Measurements from ENCODE around the gene SPI1.
A peak's percentile ranks its signal among the peaks of the same experiment; 100 is the strongest.

SPI1 gene

DNA sequence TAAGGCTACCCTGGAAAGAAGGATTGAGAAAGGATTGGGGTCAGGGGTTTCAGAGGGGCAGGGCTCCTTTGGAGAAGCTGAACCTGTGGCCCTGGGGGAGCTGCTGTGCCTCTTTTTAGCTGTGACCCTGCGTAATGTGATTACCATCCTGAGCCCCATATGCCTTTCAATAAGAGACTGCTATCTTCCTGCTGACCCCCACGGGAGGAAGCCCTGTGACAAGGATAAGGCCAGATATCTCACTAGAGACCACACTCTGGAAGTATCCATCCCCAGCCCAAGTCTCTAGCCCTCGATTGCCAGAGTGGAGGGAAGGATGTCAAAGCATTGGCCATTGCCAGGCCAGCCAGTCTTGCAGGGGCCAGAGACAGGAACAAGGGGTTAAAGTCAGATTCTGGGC is 25.2 kb upstream of the SPI1 start:
- peaks cover 22 to 61% (median 54%) of the 10 kb centered on the region in 4 experiments for H3K4me1 ChIP-seq (ENCODE audit: control extremely low read depth in 1 of 4, control insufficient read depth in 4 of 4, insufficient read depth in 4 of 4, low read length in 3 of 4)
- POLR2A ChIA-PET: interaction anchor here (1.1 to 1.5 kb wide), 3 partner anchors 10 to 27 kb away, joined by 3 to 4 read pairs (median 3); no protein-coding TSS in a partner anchor
- H3K27ac ChIP-seq (ENCODE audit: insufficient read depth in 1 of 2, low read depth in 1 of 2, low read length in 2 of 2, poor library complexity in 1 of 2, severe bottlenecking in 2 of 2): no peak overlapping the region
- CTCF ChIA-PET: interaction anchor here (0.9 to 14.8 kb wide), 6 partner anchors 10 to 43 kb away, joined by 3 to 217 read pairs (median 35); partner anchors contain the start of gene SPI1
- H3K9me3 ChIP-seq (ENCODE audit: control extremely low read depth in 1 of 5, control insufficient read depth in 4 of 5, insufficient read depth in 2 of 5, low read depth in 1 of 5, low read length in 4 of 5): no peaks in the 10 kb centered on the region
- DNase-seq: no peak
- H3K27me3 ChIP-seq (replicated peaks in 2 of 5; ENCODE audit: control insufficient read depth in 4 of 5, insufficient read depth in 5 of 5, low read length in 4 of 5): no peaks in the 10 kb centered on the region
- 55% methylated on average over 3 of the region's 3 CpGs for WGBS (ENCODE audit: insufficient coverage)
- H3K36me3 ChIP-seq (ENCODE audit: control insufficient read depth in 4 of 4, insufficient read depth in 4 of 4, low read length in 3 of 4): no peaks in the 10 kb centered on the region
- H3K4me3 ChIP-seq (ENCODE audit: control insufficient read depth in 1 of 7, extremely low read depth in 1 of 7, insufficient read depth in 4 of 7, low read depth in 2 of 7, low read length in 6 of 7): no peak overlapping the region

DNA sequence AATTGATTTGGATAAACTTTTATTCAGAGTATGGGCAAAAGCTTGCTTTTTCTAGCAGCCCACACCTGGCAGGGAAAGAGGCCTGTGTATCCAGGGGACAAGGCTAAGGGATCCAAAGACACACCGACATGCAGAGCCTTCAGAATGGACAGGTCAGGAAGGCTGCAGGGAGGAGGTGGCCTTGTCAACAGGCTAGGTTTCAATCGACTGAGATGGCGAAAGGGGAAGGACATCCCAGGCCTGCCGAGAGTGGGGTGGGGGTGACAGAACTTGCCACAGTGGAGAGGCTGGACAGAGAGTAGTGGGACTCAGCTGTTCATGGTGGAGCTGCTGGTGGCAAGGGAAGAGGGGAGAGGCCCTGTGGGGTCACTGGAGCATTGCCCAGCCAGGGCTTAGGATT is 24.8 kb upstream of the SPI1 start:
- ChIA-PET POLR2A (interaction anchor here (1.1 to 1.5 kb wide), 3 partner anchors 10 to 26 kb away, joined by 3 to 4 read pairs (median 3); no protein-coding TSS in a partner anchor), CTCF (interaction anchor here (0.9 to 14.8 kb wide), 7 partner anchors 9 to 43 kb away, joined by 3 to 217 read pairs (median 12); partner anchors contain the start of gene SPI1)
- 74% methylated on average over 3 of the region's 4 CpGs for WGBS (ENCODE audit: insufficient coverage)
- no peak for DNase-seq
- Histone ChIP-seq H3K4me3 (ENCODE audit: control insufficient read depth in 1 of 7, extremely low read depth in 1 of 7, insufficient read depth in 4 of 7, low read depth in 2 of 7, low read length in 6 of 7) (no peak overlapping the region), H3K9me3 (ENCODE audit: control extremely low read depth in 1 of 5, control insufficient read depth in 4 of 5, insufficient read depth in 2 of 5, low read depth in 1 of 5, low read length in 4 of 5) (no peaks in the 10 kb centered on the region), H3K27ac (ENCODE audit: insufficient read depth in 1 of 2, low read depth in 1 of 2, low read length in 2 of 2, poor library complexity in 1 of 2, severe bottlenecking in 2 of 2) (no peak overlapping the region), H3K4me1 (ENCODE audit: control extremely low read depth in 1 of 4, control insufficient read depth in 4 of 4, insufficient read depth in 4 of 4, low read length in 3 of 4) (peaks cover 25 to 65% (median 58%) of the 10 kb centered on the region in 4 experiments), H3K27me3 (replicated peaks in 2 of 5; ENCODE audit: control insufficient read depth in 4 of 5, insufficient read depth in 5 of 5, low read length in 4 of 5) (no peaks in the 10 kb centered on the region), H3K36me3 (ENCODE audit: control insufficient read depth in 4 of 4, insufficient read depth in 4 of 4, low read length in 3 of 4) (no peaks in the 10 kb centered on the region)

DNA sequence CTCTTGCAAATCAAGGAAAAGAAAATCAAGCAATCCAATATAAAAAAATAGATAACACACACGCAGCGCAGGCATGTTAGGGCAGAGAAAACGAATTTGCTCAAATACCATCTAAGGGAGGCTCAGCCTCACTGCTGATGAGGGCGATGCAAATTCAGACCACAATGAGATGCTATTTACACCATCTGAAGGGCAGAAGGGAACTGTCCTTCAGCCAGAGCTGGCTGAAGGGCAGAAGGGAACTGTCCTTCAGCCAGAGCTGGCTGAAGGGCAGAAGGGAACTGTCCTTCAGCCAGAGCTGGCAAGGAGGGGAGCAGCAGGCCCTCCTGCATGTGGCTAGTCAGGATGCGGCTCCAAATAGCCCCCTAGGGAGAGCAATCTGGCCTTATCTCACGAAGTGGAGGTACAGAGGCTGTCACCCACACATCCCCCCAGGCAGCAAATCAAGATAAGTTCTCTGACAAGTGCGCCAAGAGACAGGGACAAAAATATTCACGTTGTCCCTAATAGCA is 22.5 kb upstream of the SPI1 start:
- CTCF ChIA-PET: interaction anchor here (2.1 to 14.8 kb wide), 5 partner anchors 6 to 41 kb away, joined by 12 to 217 read pairs (median 58); partner anchors contain the start of genes SLC39A13 and SPI1

DNA sequence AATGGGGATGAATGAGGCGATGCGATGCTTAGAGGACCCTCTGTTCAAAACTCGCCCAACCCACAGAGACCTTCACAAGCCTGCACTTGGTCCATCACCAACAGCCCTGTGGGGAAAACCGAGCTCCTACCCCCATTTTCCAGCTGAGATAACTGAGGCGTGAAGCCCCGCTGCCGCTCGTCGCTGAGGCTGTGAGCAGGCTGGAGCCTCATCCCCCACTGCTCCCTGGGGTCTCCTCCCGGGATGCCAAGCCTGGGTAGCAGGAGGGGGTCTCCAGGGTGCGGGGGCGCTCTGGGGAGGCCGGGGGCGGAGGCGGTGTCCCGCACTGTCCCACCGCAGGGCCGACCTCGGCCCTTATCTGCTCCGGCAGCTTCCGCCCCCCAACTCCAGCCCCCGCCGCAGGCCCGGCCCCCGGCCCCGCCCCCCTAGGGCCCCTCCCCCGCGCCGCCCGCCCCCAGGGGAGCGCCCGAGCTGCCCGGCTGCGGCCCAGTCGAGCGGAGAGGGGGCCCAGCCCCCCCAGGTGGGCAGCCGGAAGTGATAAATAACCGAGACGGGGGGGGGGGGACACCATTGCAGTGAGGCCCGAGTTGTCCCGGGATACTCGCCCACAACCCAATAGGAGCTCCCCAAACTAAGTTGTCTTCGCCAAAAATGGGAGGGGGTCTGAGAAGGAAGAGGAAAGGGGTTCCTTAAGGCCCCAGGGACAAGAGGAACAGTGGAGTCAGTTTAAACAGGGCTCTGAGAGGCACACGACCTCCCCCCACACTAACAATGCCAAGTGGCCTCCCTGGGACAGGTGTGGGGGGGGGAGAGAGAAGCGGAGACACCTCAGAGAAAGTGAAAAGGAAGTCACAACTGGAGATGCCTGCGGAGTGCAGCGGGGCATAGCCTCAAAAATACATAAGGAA is 21.8 kb upstream of the SPI1 start:
- peak; percentile 60 to 92 (median 88) for DNase-seq
- POLR2A ChIA-PET: interaction anchor here (0.6 to 2.0 kb wide), 7 partner anchors 9 to 151 kb away, joined by 3 to 16 read pairs (median 5); partner anchors contain the start of gene SPI1

More for the DNA sequence above, 22.5 kb upstream of the SPI1 start:
- Histone ChIP-seq H3K9me3 (ENCODE audit: control extremely low read depth in 1 of 5, control insufficient read depth in 4 of 5, insufficient read depth in 2 of 5, low read depth in 1 of 5, low read length in 4 of 5) (no peaks in the 10 kb centered on the region), H3K4me1 (ENCODE audit: control extremely low read depth in 1 of 4, control insufficient read depth in 4 of 4, insufficient read depth in 4 of 4, low read length in 3 of 4) (peaks cover 15 to 67% (median 61%) of the 10 kb centered on the region in 4 experiments), H3K27ac (ENCODE audit: insufficient read depth in 1 of 2, low read depth in 1 of 2, low read length in 2 of 2, poor library complexity in 1 of 2, severe bottlenecking in 2 of 2) (peak overlapping the region in 1 of 2 experiments; percentile 77), H3K27me3 (replicated peaks in 2 of 5; ENCODE audit: control insufficient read depth in 4 of 5, insufficient read depth in 5 of 5, low read length in 4 of 5) (no peaks in the 10 kb centered on the region), H3K36me3 (ENCODE audit: control insufficient read depth in 4 of 4, insufficient read depth in 4 of 4, low read length in 3 of 4) (no peaks in the 10 kb centered on the region), H3K4me3 (ENCODE audit: control insufficient read depth in 1 of 7, extremely low read depth in 1 of 7, insufficient read depth in 4 of 7, low read depth in 2 of 7, low read length in 6 of 7) (peak overlapping the region in 4 of 7 experiments; percentile 48 to 73 (median 56))
- peak; percentile 39 to 58 (median 54) for DNase-seq
- WGBS (ENCODE audit: insufficient coverage): 2% methylated on average over 6 of the region's 8 CpGs
- POLR2A ChIA-PET: interaction anchor here (0.6 to 2.0 kb wide), 4 partner anchors 9 to 123 kb away, joined by 3 to 16 read pairs (median 6); partner anchors contain the start of gene SPI1

DNA sequence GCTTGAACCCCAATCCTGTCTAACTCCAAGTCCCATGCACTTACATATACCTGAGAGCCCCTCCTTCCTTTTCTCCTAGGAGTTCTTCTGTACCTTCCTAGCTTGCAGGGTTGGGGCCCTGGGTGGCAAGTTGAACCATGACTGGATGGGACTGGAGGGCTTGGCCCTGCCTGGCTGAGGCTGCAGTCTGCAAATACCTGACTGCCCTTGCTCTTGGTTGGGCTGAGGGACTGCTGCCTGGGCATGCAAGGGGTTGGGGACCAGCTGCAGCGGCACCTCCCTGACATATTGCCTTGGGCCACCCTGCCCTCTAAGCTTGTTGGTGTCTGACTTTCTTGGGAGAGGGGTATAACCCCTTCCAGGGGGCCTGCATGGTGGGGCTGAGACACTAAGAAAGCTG is 20.2 kb upstream of the SPI1 start:
- ChIA-PET POLR2A (interaction anchor here (0.9 kb wide), 1 partner anchor 20 kb away, joined by 3 read pairs; the partner anchor contains the start of gene SPI1), CTCF (interaction anchor here (0.9 to 14.8 kb wide), 6 partner anchors 8 to 49 kb away, joined by 3 to 217 read pairs (median 36); partner anchors contain the start of genes SLC39A13 and SPI1)
- Histone ChIP-seq H3K4me1 (ENCODE audit: control extremely low read depth in 1 of 4, control insufficient read depth in 4 of 4, insufficient read depth in 4 of 4, low read length in 3 of 4) (peaks cover 15 to 85% (median 82%) of the 10 kb centered on the region in 4 experiments), H3K36me3 (ENCODE audit: control insufficient read depth in 4 of 4, insufficient read depth in 4 of 4, low read length in 3 of 4) (no peaks in the 10 kb centered on the region), H3K27me3 (replicated peaks in 2 of 5; ENCODE audit: control insufficient read depth in 4 of 5, insufficient read depth in 5 of 5, low read length in 4 of 5) (no peaks in the 10 kb centered on the region), H3K27ac (ENCODE audit: insufficient read depth in 1 of 2, low read depth in 1 of 2, low read length in 2 of 2, poor library complexity in 1 of 2, severe bottlenecking in 2 of 2) (no peak overlapping the region), H3K9me3 (ENCODE audit: control extremely low read depth in 1 of 5, control insufficient read depth in 4 of 5, insufficient read depth in 2 of 5, low read depth in 1 of 5, low read length in 4 of 5) (no peaks in the 10 kb centered on the region), H3K4me3 (ENCODE audit: control insufficient read depth in 1 of 7, extremely low read depth in 1 of 7, insufficient read depth in 4 of 7, low read depth in 2 of 7, low read length in 6 of 7) (no peak overlapping the region)
- WGBS (ENCODE audit: insufficient coverage): no CpG with 5 or more reads among the region's 1 CpG
- DNase-seq: no peak

More for the DNA sequence above, 21.8 kb upstream of the SPI1 start:
- Histone ChIP-seq H3K27me3 (replicated peaks in 2 of 5; ENCODE audit: control insufficient read depth in 4 of 5, insufficient read depth in 5 of 5, low read length in 4 of 5) (no peaks in the 10 kb centered on the region), H3K9me3 (ENCODE audit: control extremely low read depth in 1 of 5, control insufficient read depth in 4 of 5, insufficient read depth in 2 of 5, low read depth in 1 of 5, low read length in 4 of 5) (no peaks in the 10 kb centered on the region), H3K36me3 (ENCODE audit: control insufficient read depth in 4 of 4, insufficient read depth in 4 of 4, low read length in 3 of 4) (no peaks in the 10 kb centered on the region), H3K27ac (ENCODE audit: insufficient read depth in 1 of 2, low read depth in 1 of 2, low read length in 2 of 2, poor library complexity in 1 of 2, severe bottlenecking in 2 of 2) (peak overlapping the region; percentile 50 to 82), H3K4me3 (ENCODE audit: control insufficient read depth in 1 of 7, extremely low read depth in 1 of 7, insufficient read depth in 4 of 7, low read depth in 2 of 7, low read length in 6 of 7) (peak overlapping the region in 6 of 7 experiments; percentile 36 to 73 (median 56)), H3K4me1 (ENCODE audit: control extremely low read depth in 1 of 4, control insufficient read depth in 4 of 4, insufficient read depth in 4 of 4, low read length in 3 of 4) (peaks cover 15 to 74% (median 68%) of the 10 kb centered on the region in 4 experiments)
- WGBS (ENCODE audit: insufficient coverage): 20% methylated on average over 11 of the region's 47 CpGs
- CTCF ChIA-PET: interaction anchor here (1.7 to 14.8 kb wide), 6 partner anchors 7 to 40 kb away, joined by 7 to 217 read pairs (median 36); partner anchors contain the start of genes SLC39A13 and SPI1

DNA sequence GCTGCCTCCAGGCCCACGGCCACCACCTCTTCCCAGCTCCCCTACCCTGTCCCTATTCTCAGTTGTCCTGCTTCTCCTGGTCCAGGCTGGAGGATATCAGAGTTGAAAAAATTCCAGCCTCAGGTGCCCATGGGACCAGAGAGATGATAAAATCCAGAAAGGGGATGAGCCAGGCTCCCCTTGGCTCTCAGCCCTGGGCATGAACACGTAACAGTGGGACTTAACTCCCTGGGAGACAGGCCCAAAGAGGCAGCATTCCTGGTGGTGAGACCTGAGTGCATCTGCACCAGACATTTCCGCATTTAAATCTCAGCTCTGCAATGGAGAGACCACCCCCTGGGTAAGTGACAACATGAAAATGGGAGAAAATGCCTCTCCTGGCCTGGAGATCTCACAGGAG is 19.7 kb upstream of the SPI1 start:
- no peak for DNase-seq
- H3K4me1 ChIP-seq (ENCODE audit: control extremely low read depth in 1 of 4, control insufficient read depth in 4 of 4, insufficient read depth in 4 of 4, low read length in 3 of 4): peaks cover 15 to 85% (median 82%) of the 10 kb centered on the region in 4 experiments
- H3K9me3 ChIP-seq (ENCODE audit: control extremely low read depth in 1 of 5, control insufficient read depth in 4 of 5, insufficient read depth in 2 of 5, low read depth in 1 of 5, low read length in 4 of 5): no peaks in the 10 kb centered on the region
- CTCF ChIA-PET: interaction anchor here (0.9 to 13.8 kb wide), 5 partner anchors 9 to 49 kb away, joined by 3 to 138 read pairs (median 9); partner anchors contain the start of genes PSMC3, SLC39A13 and SPI1
- POLR2A ChIA-PET: interaction anchor here (0.9 kb wide), 1 partner anchor 20 kb away, joined by 3 read pairs; the partner anchor contains the start of gene SPI1
- 92% methylated on average over 2 of the region's 3 CpGs for WGBS (ENCODE audit: insufficient coverage)
- no peaks in the 10 kb centered on the region for H3K27me3 ChIP-seq (replicated peaks in 2 of 5; ENCODE audit: control insufficient read depth in 4 of 5, insufficient read depth in 5 of 5, low read length in 4 of 5)
- H3K4me3 ChIP-seq (ENCODE audit: control insufficient read depth in 1 of 7, extremely low read depth in 1 of 7, insufficient read depth in 4 of 7, low read depth in 2 of 7, low read length in 6 of 7): no peak overlapping the region
- H3K27ac ChIP-seq (ENCODE audit: insufficient read depth in 1 of 2, low read depth in 1 of 2, low read length in 2 of 2, poor library complexity in 1 of 2, severe bottlenecking in 2 of 2): no peak overlapping the region
- H3K36me3 ChIP-seq (ENCODE audit: control insufficient read depth in 4 of 4, insufficient read depth in 4 of 4, low read length in 3 of 4): no peaks in the 10 kb centered on the region

Measured in common myeloid progenitor, CD34-positive (primary cell).